Thyroid gland (tissue), 4 donors: ENCODE data around the gene PPARG.

ENCODE experiments used
- CTCF ChIP-seq, 6 experiments: fragments of 200-600 bp in 3 of 6; fragments of 450-650 bp in 3 of 6; sonication (generic) in 3 of 6; IDR thresholded peaks; one replicate each; pipeline ENCODE4 v1.5.1; 2016 to 2019; ENCODE audit warnings: antibody characterized with exemption in 6 of 6, mild to moderate bottlenecking in 2 of 6, inconsistent platforms in 1 of 6, moderate library complexity in 1 of 6
- POLR2A ChIP-seq, 2 donors: fragments of 450-650 bp; IDR thresholded peaks; one replicate each; pipeline ENCODE4 v1.6.1; 2017; ENCODE audit warnings: antibody characterized with exemption in 2 of 2, mild to moderate bottlenecking in 2 of 2, moderate library complexity in 1 of 2

- TF ChIP-seq CTCF (IDR thresholded peaks at IDR 0.05) (no peak), POLR2A (IDR thresholded peaks at IDR 0.05) (no peak)
Observed at GRCh38 chr3:12352253-12352652, 63.4 kb downstream of the PPARG start.
